GM18507 (cell line): ENCODE measurements around the gene IMMP2L.

Source experiments
- DNase-seq: peaks from one replicate; pipeline ENCODE4 v3.0.0; 2011; ENCODE audit warnings: low read depth; ENCODE audit not compliant: insufficient read length; ENCODE audit errors: extremely low spot score
- FAIRE-seq: peaks from 2 replicates; lab custom pipeline; 2011; peaks lifted over from hg19 to GRCh38; lab: Jason Lieb, UNC

The IMMP2L gene

DNA sequence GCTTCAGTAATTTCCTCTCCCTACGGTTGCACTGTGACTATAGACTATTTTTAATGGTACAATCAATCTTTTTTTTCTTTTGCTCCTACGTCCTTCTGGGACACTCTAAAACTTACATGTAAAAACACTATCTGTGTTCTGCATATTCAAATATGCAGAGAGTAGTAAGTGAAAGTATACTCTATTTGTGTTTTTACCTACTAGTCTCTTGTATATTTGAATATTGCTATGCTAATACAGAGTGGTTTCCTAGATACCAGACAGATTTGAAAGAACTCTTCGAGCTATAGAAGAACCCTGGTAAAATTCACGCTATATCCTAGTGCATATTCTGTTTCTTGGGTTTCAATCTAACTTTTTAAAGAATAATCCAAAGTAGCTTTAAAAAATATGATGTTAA lies 672.2 kb downstream of the IMMP2L start:
- FAIRE-seq = no peak
- DNase-seq = no peak

DNA sequence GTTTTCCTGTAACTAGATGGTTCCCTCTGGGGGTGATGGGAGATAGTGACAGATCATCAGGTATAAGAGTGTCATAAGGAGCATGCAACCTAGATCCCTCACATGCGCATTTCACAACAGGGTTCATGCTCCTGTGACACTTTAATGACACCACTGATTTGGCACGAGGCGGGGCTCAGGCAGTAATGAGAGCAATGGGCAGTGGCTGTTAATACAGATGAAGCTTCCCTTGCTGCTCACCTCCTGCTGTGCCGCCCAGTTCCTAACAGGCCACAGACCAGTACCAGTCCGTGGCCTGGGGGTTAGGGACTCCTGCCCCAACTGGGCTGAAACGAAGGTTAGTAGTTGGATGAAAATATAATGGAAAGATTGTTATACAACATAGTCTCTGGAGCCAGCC lies 673.0 kb downstream of the IMMP2L start:
- DNase-seq (no peak), FAIRE-seq (no peak)

- no peak for FAIRE-seq
- DNase-seq = no peak
Observed at GRCh38 chr7:110888641-110889040, 673.7 kb downstream of the IMMP2L start.

GRCh38 chr7:110885474-110885873 lies 676.8 kb downstream of the IMMP2L start:
- FAIRE-seq (no peak), DNase-seq (no peak)

- DNase-seq = no peak
- no peak for FAIRE-seq
Observed at GRCh38 chr7:110881721-110882120, 680.6 kb downstream of the IMMP2L start.

GRCh38 chr7:110880971-110881370 lies 681.3 kb downstream of the IMMP2L start:
- no peak for DNase-seq
- FAIRE-seq = no peak

DNA sequence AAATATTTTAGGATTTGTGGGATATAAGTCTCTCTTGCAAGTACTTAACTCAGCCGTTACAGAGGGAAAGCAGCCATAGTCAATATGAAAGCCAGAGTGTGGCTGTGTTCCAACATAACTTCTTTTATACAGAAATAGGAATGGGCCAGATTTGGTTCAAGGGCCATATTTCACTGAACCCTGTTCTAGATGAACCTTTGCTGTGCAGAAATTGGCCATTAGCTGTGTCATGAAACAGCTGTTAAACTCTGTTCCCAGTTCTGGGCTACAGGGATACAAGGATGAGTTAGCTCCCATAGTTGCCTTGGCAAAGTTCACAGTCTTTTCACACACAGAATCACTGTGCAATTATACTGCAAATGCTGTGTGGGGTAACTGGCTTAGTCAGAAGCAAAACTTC lies 685.3 kb downstream of the IMMP2L start:
- FAIRE-seq = no peak
- no peak for DNase-seq

DNA sequence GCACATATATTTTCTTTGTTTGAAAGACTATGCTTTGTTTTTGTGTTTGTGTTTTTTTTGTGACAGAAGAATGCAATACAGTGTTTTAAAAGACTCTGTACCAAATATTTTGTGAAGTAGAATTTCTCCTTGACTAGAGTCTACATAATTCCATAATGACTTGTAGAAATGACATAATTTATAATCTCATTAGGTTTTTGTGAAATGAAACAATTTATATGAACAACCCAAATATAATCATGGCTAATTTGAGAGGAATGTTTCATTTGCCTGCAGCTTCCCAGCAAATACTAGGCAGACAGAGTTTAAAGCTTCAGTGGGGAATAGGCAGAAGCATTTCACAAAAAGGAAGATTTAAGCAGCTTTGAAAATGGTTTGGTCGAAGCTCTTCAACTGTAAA lies 686.9 kb downstream of the IMMP2L start:
- no peak for FAIRE-seq

GRCh38 chr7:110871856-110872255 lies 690.4 kb downstream of the IMMP2L start:
- DNase-seq = no peak
- FAIRE-seq = no peak

More for the DNA sequence above, 686.9 kb downstream of the IMMP2L start:
- no peak for DNase-seq

DNA sequence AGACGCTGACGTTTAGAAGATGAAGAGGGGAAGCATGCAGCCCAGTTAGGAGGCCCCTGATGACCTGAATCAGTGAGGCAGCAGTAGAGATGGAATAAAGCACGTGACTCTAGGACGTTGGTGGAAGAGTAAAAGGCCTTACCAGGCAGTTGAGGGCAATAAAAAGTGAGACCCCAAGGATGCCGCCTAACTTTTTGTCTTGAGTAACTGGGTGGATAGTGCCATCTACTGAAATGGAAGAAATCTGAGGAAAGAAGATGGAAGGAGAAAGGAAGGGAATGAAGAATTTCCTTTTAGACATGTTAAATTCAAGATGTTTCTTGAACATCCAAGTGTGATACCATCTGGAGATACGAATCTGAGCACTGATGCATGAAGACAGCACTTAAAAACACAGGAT lies 691.4 kb downstream of the IMMP2L start:
- DNase-seq (no peak), FAIRE-seq (no peak)

GRCh38 chr7:110868458-110868857 lies 693.8 kb downstream of the IMMP2L start:
- DNase-seq = no peak
- FAIRE-seq = no peak

DNA sequence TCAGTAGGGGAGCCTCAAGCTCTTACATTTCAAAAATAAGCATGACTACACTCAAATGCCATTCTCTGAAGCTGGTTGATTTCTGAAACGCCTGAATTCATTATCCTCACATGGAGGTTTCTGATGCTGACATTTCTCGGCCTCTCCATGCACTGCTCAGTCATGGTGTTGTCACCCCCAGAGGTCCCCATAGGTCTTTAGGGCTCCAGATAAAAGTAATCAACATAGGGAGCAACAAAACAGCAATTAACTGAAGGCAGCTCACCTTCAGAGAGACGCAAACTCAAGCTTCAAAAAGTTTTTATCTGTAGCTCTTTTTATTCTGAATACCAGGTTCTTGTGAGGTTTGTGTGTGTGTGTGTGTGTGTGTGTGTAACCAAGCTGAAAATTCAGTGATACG lies 694.5 kb downstream of the IMMP2L start:
- no peak for FAIRE-seq

DNA sequence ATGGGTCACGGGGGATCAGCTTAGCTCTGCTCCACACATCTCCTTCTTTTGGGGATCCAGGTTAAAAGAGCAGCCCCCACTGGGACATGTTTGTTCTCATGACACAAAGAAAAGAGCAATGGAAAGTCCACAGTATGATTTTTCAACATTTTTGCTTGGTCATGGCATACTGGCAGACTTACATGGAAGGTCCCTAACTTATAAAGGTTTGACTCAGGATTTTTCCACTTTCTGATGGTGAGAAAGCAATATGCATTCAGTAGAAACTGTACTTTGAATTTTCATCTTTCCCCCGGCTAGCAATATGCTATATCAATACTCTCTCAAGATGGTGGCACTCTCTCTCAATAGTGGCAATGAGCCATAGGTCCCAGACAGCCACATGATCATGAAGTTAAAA lies 699.0 kb downstream of the IMMP2L start:
- no peak for FAIRE-seq

More for the DNA sequence above, 694.5 kb downstream of the IMMP2L start:
- DNase-seq = no peak

GRCh38 chr7:110861163-110861562 lies 701.1 kb downstream of the IMMP2L start:
- DNase-seq = no peak
- FAIRE-seq = no peak

More for the DNA sequence above, 699.0 kb downstream of the IMMP2L start:
- no peak for DNase-seq

DNA sequence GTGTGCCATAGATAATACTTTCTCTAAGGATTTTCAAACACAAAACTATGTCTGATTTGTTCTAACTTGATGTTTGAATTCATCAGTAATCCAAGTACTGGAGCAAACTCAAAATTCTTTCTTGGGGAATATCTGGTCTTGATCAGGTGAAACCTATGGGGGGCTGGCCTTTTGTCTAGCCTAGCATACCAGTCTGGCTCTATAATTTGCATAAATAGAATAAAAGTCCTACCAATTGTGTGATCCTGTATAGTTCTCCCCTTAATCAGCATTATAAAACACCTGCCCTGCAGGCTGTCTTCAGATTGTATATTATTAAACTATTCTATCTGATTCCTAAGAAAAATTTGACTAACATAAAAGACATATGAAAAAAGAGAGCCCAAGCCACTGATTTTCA lies 705.2 kb downstream of the IMMP2L start:
- FAIRE-seq (no peak), DNase-seq (no peak)

DNA sequence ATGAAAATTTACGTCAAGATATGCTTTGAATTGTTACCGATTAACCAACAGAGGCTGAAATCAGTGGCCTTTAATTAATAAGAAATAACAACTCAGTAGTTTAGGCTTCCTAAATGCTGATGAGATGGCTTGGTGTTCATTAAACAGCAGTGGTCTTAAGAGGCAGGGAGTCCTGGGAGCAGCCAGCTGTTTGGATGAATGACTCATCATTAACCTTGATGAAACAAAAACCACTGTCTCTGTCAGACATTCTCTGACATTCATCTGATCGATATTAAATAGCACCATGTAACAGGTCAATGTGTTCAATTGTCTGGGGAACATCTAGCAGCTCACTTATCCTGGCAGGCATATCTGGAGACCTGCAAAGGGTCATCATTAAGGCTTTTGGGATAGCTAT lies 705.6 kb downstream of the IMMP2L start:
- FAIRE-seq = no peak
- DNase-seq = no peak

DNA sequence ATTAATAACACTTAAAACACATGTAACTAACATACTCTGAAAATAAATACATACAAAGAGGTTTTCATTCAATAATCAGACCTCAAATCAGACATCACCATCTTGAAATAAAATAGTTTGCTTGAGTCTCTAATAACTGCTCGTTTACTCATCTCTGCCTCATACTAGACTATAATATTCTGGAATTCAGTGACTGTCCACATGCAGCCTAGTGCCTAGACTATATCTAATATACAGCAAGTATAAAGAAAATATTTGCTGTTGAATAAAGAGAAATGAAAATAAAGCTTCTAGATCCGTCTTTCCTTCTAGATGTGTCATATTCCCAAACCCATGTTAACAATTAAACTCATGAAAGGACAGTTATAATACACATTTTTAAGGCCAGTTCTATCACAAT lies 707.6 kb downstream of the IMMP2L start:
- FAIRE-seq (no peak), DNase-seq (no peak)

DNA sequence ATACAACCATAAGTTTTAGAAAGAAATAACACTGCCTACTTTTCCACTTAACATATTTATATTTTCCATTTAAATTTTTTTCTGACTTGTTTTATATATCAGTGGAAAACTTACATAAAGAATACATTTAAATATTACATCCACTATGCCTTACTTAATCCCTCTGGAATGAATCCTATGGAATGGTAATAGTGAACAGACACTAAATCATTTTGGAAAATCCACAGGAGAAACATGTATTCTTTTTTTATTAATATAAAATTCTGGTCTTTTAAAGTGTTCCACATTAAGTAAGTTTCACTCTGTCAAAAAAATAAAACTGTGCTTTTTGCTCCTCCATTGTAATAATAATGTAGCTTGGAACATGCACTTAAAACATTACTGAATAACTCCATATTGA lies 708.1 kb downstream of the IMMP2L start:
- no peak for FAIRE-seq

GRCh38 chr7:110853263-110853662 lies 709.0 kb downstream of the IMMP2L start:
- FAIRE-seq (no peak), DNase-seq (no peak)

More for the DNA sequence above, 708.1 kb downstream of the IMMP2L start:
- no peak for DNase-seq

DNA sequence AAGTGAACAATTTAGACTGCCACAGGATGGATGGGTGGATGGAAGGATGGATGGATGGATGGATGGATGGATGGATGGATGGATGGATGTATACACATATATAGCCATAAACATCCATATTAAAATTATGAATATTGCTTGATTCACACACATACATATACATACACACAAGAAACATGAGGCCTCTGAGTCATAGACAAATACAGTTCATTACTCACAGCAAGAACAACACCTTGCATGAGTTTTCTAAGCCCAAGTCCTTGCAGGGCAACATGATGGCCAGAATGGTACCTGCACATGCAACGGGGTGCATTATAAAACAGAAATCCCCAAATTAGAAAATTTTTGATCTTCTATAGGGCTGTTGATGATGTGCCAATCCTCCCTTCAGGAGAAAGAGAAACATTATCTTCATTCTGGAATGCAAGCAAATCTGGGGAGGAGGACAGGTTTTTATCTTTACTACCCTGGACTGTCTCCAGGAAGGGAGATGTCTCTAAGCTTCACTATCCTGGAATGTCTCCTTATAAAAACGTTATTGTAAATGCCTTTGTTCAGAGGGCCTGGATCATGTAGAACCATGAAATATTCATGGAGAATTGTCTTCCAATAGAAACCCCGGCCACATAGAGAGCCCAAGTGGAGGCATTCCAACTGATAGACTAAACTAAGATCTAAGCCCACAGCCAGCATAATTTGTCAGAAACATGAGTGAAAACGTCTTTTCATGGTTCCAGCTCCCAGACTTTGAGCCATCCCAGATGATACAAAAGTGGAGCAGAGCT lies 709.9 kb downstream of the IMMP2L start:
- DNase-seq (no peak), FAIRE-seq (no peak)

DNA sequence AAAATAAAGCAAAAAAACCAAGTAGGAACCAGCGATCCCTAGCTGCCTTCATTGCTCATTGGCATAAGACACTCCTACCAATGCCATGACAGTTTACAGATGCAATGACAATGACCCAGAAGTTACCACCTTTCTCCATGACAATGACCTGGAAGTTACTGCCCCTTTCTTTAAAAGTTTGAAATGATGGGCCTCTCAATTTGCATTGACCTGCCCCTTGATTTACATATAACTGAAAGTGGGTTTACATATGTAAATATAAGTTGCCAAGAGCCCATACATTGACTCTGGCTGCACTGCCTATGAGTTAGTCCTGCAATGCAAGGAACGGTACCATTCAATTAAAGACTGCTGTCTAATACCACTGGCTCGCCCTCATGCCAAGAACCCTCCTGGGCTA lies 712.1 kb downstream of the IMMP2L start:
- no peak for FAIRE-seq
- no peak for DNase-seq

- no peak for FAIRE-seq
Observed at GRCh38 chr7:110842796-110843195, 719.5 kb downstream of the IMMP2L start.

More at GRCh38 chr7:110842796-110843195, 719.5 kb downstream of the IMMP2L start:
- no peak for DNase-seq
